Measurements from ENCODE around the gene CAD.

DNA sequence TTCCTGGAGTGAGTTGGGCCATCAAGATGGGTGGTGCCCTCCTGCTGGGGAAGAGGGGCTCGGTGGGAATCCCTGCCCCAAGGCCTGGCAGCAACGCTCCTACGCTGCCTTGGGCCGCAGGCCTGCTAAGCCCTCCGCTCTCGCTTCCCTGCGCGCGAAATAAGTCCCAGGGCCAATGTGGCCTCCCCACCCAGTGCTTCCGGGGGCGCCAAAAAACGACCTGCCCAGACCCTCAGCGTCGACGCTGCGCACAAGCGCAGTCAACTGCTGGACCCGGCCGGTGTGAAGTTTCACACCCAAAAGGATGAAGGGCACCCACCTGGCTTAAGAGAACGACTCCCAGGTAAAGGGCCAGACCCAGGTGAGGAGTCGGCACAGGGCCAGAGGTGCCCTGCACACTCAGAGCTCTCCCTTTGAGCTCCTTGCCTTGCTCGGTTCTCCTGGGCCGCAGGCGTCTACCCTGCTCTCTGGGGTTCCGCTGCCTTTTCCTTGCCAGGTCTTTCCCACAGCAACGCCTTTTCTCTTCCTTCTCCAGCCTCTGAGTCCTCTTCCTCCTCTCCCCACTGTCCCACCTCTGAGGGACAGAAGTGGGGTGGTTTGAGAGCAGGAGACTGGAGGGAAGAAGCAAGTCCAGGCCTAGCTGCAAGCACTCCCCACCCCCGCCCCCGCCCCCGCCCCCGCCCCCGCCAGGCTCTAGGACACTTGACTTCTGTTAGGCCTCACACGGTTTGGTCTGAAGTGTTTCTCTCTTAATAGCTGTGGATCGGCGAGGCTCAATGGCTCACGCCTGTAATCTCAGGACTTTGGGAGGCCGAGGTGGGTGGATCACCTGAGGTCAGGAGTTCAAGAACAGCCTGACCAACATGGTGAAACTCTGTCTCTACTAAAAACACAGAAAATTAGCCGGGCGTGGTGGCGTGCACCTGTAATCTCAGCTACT lies 58.3 kb downstream of the CAD start, which contains the start of gene DNAJC5G:
- TF ChIP-seq POLR2A (IDR thresholded peaks at IDR 0.05; ENCODE audit: extremely low read depth, insufficient read length) (no peak), MAX (IDR thresholded peaks at IDR 0.05; ENCODE audit: low read depth, low read length) (no peak), CTCF (IDR thresholded peaks at IDR 0.05; ENCODE audit: low read depth, low read length) (no peak), MYC (IDR thresholded peaks at IDR 0.05; ENCODE audit: low read depth, low read length) (no peak)

Data from NB4 (cell line).